BJ (cell line): ENCODE data around the gene TXNRD1. TPM values are rescaled to one million over a fixed set of nuclear protein-coding genes. Genes with fewer than 3 reads are reported as not detected.

ENCODE experiments used
- CTCF ChIA-PET: fragments of 350-600 bp; formaldehyde crosslinking; extraction: SDS; loops from one replicate; lab custom pipeline; 2021; ENCODE audit warnings: antibody characterized with exemption, inconsistent platforms; lab: Yijun Ruan, JAX
- POLR2A ChIA-PET: fragments of 300-600 bp; sonication (Branson Sonifier 250); formaldehyde crosslinking; extraction: SDS; loops from one replicate; lab custom pipeline; 2021; ENCODE audit warnings: antibody characterized with exemption; lab: Charles Lee
- DNase-seq: peaks from one replicate; pipeline ENCODE4 v3.0.0-alpha.2; 2011; ENCODE audit warnings: low read depth
- H3K27me3 ChIP-seq: 2 replicates; pipeline ENCODE4 v1.6.0; 2011; ENCODE audit warnings: low read length; ENCODE audit not compliant: control insufficient read depth, insufficient read depth
- H3K36me3 ChIP-seq: 2 replicates; pipeline ENCODE4 v1.5.1; 2011; ENCODE audit warnings: low read length; ENCODE audit not compliant: control insufficient read depth, insufficient read depth
- H3K4me3 ChIP-seq: 2 replicates; pipeline ENCODE4 v1.5.1; 2011; ENCODE audit warnings: low read depth, mild to moderate bottlenecking, control low read depth, low read length
- polyA plus RNA-seq: library from polyadenylated mRNA; depleted of rRNA; stranded (reverse); fragments of >200 nt; gene quantifications from 2 replicates; pipeline ENCODE4 v1.2.3, GENCODE V29; 2011
- TF ChIP-seq, protein P1 (sequence below): IDR thresholded peaks from 2 replicates; pipeline ENCODE4 v1.5.1; 2011; ENCODE audit warnings: low read depth, mild to moderate bottlenecking, control low read depth, inconsistent platforms, low read length, moderate library complexity; ENCODE audit not compliant: insufficient read depth

TXNRD1 gene
- polyA plus RNA-seq, 1 experiment = 1,028 TPM

DNA sequence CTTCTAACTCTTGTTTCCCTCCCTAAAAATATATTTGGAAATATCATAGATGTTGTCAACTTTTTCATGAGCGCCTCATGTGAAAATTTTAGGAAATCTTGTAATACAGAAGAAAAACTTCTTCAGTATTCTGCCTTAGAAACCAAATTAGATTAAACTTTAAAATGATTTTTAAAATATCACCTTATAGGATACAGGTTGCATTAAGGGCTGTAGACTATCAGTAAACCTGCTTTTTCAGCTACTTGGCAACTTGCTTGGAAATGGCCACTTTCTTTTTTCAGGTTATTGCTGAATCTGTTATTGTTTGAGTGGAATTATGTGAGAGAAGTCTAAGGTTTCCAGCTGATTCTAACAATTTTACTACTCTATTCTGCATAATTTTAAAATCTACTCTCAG is 97.1 kb downstream of the TXNRD1 start:
- Histone ChIP-seq H3K36me3 (peaks cover 16% of the 10 kb centered on the region), H3K27me3 (no peaks in the 10 kb centered on the region), H3K4me3 (no peak overlapping the region)
- ChIA-PET CTCF (interaction anchor here (1.2 kb wide), 1 partner anchor 111 kb away, joined by 5 read pairs; no protein-coding TSS in a partner anchor), POLR2A (no interaction called here)
- TF ChIP-seq, protein P1, sequence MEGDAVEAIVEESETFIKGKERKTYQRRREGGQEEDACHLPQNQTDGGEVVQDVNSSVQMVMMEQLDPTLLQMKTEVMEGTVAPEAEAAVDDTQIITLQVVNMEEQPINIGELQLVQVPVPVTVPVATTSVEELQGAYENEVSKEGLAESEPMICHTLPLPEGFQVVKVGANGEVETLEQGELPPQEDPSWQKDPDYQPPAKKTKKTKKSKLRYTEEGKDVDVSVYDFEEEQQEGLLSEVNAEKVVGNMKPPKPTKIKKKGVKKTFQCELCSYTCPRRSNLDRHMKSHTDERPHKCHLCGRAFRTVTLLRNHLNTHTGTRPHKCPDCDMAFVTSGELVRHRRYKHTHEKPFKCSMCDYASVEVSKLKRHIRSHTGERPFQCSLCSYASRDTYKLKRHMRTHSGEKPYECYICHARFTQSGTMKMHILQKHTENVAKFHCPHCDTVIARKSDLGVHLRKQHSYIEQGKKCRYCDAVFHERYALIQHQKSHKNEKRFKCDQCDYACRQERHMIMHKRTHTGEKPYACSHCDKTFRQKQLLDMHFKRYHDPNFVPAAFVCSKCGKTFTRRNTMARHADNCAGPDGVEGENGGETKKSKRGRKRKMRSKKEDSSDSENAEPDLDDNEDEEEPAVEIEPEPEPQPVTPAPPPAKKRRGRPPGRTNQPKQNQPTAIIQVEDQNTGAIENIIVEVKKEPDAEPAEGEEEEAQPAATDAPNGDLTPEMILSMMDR = no peak
- no peak for DNase-seq

DNA sequence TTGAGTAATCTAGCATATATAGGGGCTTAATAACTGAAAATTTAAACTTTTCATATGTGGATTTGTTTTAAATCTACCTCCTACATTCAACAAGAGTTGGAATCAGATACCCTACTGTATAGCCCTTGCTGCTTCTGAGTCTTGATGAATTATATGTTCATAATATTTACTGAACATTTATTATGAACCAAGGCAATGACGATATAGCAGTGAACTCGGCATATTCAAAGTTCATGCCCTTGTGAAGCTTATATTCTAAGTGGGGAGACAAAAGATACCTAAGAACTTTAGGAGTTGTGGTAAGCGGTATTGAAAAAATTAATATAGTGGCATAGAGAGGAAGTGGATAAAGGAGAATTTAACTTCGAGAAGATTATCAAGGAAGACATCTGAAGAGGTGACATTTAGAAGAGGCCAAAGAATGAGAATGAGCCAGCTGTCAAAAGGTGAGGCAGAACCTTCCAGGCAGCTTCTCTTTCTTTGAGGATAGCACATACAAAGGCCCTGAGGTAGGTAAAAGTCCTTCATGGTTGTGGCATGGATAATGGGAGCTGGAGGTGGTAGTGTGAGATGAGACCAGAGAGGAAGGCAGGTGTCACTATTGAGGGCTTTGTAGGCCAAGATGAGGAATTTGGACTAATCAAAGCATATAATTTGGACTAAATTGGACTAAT is 98.1 kb downstream of the TXNRD1 start:
- no peaks in the 10 kb centered on the region for H3K27me3 ChIP-seq

DNA sequence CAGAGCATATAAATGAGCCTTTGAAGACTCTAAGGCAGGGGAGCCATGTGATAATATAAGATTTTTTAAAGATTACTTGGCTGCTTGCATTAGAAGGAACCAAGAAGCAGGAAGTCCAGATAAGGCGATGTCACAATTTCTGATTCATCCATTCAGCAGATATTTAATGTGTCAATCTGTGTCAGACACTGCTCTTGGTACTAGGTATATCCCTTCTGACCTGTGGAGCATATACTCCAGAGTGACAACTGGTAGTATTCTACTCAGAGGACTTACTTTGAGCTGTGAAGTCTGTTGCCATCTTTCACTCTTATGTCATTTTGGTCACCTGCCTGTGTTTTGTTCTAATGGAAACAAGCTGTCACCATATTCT is 98.6 kb downstream of the TXNRD1 start:
- Histone ChIP-seq H3K4me3 (no peak overlapping the region), H3K36me3 (peaks cover 20% of the 10 kb centered on the region), H3K27me3 (no peaks in the 10 kb centered on the region)
- ChIA-PET CTCF (interaction anchor here (1.0 kb wide), 1 partner anchor 25 kb away, joined by 3 read pairs; no protein-coding TSS in a partner anchor), POLR2A (no interaction called here)
- DNase-seq = no peak
- TF ChIP-seq, protein P1 = no peak

More for the DNA sequence above, 98.1 kb downstream of the TXNRD1 start:
- H3K4me3 ChIP-seq = no peak overlapping the region
- ChIA-PET POLR2A (no interaction called here), CTCF (interaction anchor here (1.0 kb wide), 1 partner anchor 26 kb away, joined by 3 read pairs; no protein-coding TSS in a partner anchor)
- no peak for DNase-seq
- TF ChIP-seq, protein P1 = no peak
- peaks cover 22% of the 10 kb centered on the region for H3K36me3 ChIP-seq

DNA sequence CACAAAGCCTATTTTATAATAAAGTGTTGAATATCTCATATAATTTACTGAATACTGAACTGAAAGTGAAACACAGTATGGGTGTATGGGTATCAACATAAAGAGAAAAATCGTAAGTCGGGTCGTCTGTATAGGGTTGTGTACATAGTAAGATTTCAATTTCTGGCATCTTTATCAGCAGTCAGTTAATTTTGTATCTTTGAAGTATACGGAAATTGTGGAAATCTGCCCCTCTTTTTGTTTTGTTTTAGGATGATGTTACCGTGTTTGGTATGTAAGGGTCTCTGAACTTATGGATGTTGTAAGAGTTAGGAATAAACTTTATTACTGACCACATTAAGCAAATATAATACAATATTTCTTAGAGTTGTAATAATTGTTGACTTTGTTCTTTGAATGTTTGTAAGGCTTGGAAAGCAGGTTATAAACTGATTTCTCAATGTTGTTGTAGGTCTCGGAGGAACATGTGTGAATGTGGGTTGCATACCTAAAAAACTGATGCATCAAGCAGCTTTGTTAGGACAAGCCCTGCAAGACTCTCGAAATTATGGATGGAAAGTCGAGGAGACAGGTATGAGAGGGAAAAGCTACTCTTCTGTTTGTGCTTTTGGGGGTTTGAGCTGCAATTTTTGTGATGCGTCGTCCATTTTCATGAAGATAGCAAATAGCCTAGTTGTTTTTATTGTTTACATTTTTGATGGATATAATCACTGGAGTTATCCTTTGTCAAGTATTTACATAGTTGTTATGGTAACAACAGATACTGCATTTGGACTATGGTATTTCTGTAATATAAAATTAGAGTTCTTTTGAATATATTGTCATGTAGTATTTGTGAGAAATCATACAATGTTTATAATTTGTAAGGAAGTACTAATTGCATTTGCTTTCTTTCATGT is 100.0 kb downstream of the TXNRD1 start:
- Histone ChIP-seq H3K36me3 (peaks cover 23% of the 10 kb centered on the region), H3K27me3 (no peaks in the 10 kb centered on the region), H3K4me3 (no peak overlapping the region)
- ChIA-PET CTCF (no interaction called here), POLR2A (no interaction called here)
- no peak for DNase-seq
- TF ChIP-seq, protein P1 = no peak

DNA sequence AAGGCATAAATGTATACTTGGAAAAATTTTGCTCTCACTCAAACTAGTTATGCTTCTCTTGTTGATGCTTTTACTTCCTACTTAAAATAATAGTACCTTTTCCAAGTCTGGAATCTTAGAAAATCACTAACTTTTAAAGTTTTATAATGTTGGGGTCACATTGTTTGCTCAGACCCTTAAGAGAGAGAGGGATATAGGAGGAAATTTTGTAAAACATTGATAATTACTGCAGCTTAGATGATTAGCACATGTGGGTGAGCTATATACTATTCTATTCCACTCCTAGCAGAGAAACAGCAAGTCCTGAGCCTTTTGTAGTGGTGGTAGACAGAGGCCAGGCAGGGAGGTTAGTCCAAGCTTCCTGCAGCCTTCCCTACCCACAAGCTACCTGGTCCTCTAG is 101.4 kb downstream of the TXNRD1 start:
- TF ChIP-seq, protein P1 = no peak
- DNase-seq = no peak
- no peaks in the 10 kb centered on the region for H3K27me3 ChIP-seq
- peaks cover 23% of the 10 kb centered on the region for H3K36me3 ChIP-seq
- no peak overlapping the region for H3K4me3 ChIP-seq
- ChIA-PET CTCF (no interaction called here), POLR2A (no interaction called here)
